GM12878 (cell line): ENCODE results near the gene GDAP2. TPM values are rescaled to one million over a fixed set of nuclear protein-coding genes. Genes with fewer than 3 reads are reported as not detected.

Experiments used
- CBFB ChIP-seq: IDR thresholded peaks from 2 replicates; pipeline ENCODE4 v1.6.1; 2016; ENCODE audit warnings: antibody characterized with exemption, low read depth
- DPF2 ChIP-seq: fragments of 450-650 bp; IDR thresholded peaks from 2 replicates; pipeline ENCODE4 v1.6.1; 2017; ENCODE audit warnings: mild to moderate bottlenecking
- EZH2 ChIP-seq: IDR thresholded peaks from 2 replicates; pipeline ENCODE4 v1.6.1; 2012; ENCODE audit warnings: low read depth, mild to moderate bottlenecking, control low read depth, inconsistent platforms, low read length, borderline replicate concordance; ENCODE audit not compliant: control insufficient read depth
- HCFC1 ChIP-seq: fragments of 150-350 bp; IDR thresholded peaks from 2 replicates; pipeline ENCODE4 v1.6.1; 2014; ENCODE audit warnings: low read length
- IKZF2 ChIP-seq, 2 experiments: fragments of 450-650 bp; IDR thresholded peaks; 2 replicates each; pipeline ENCODE4 v1.6.1; 2017; ENCODE audit warnings: mild to moderate bottlenecking in 2 of 2, moderate library complexity in 2 of 2
- IRF4 ChIP-seq: IDR thresholded peaks from 2 replicates; pipeline ENCODE4 v1.6.1; 2011; ENCODE audit warnings: low read depth, low read length
- JUND ChIP-seq: IDR thresholded peaks from 2 replicates; pipeline ENCODE4 v1.6.1; 2012; ENCODE audit warnings: low read depth, mild to moderate bottlenecking, low read length, improper control_type of control experiment, moderate library complexity
- KDM1A ChIP-seq: fragments of 200-600 bp; sonication (generic); IDR thresholded peaks from 2 replicates; pipeline ENCODE4 v1.6.1; 2016; ENCODE audit warnings: borderline replicate concordance
- MEF2A ChIP-seq: IDR thresholded peaks from 2 replicates; pipeline ENCODE4 v1.6.1; 2011; ENCODE audit warnings: low read depth, mild to moderate bottlenecking, low read length, moderate library complexity; ENCODE audit not compliant: insufficient read depth
- MTA3 ChIP-seq: IDR thresholded peaks from 2 replicates; pipeline ENCODE4 v1.6.1; 2012; ENCODE audit warnings: low read length, inconsistent platforms, borderline replicate concordance
- MYB ChIP-seq: fragments of 150-350 bp; IDR thresholded peaks from 2 replicates; pipeline ENCODE4 v1.6.1; 2014; ENCODE audit warnings: mild to moderate bottlenecking, low read depth, low read length, borderline replicate concordance
- NFIC ChIP-seq: IDR thresholded peaks from 2 replicates; pipeline ENCODE4 v1.6.1; 2012; ENCODE audit warnings: low read depth, mild to moderate bottlenecking, inconsistent platforms, low read length, moderate library complexity
- NR2F1 ChIP-seq: fragments of 450-650 bp; conservative IDR thresholded peaks from 2 replicates; pipeline ENCODE4 v1.6.1; 2017; ENCODE audit warnings: mild to moderate bottlenecking
- POLR2A ChIP-seq: IDR thresholded peaks from 2 replicates; pipeline ENCODE4 v1.6.1; 2011; ENCODE audit warnings: low read depth, mild to moderate bottlenecking, low read length
- POU2F2 ChIP-seq: IDR thresholded peaks from 3 replicates; pipeline ENCODE4 v1.6.1; 2011; ENCODE audit warnings: low read depth, mild to moderate bottlenecking, low read length, borderline replicate concordance
- RAD21 ChIP-seq: IDR thresholded peaks from 2 replicates; pipeline ENCODE4 v1.6.1; 2011; ENCODE audit warnings: mild to moderate bottlenecking, low read depth, low read length, moderate library complexity; ENCODE audit not compliant: insufficient read depth
- RBBP5 ChIP-seq: fragments of 200-600 bp; sonication (generic); conservative IDR thresholded peaks from 2 replicates; pipeline ENCODE4 v1.6.1; 2016
- RCOR1 ChIP-seq: conservative IDR thresholded peaks from 2 replicates; pipeline ENCODE4 v1.6.1; 2012; ENCODE audit warnings: low read depth, low read length, improper control_type of control experiment
- RELA ChIP-seq: fragments of 450-650 bp; IDR thresholded peaks from 2 replicates; pipeline ENCODE4 v1.8.0; 2014; ENCODE audit warnings: borderline replicate concordance; ENCODE audit not compliant: partially characterized antibody
- RUNX3 ChIP-seq: IDR thresholded peaks from 2 replicates; pipeline ENCODE4 v1.6.1; 2012; ENCODE audit warnings: low read length, inconsistent platforms
- SMAD1 ChIP-seq: fragments of 450-650 bp; IDR thresholded peaks from 2 replicates; pipeline ENCODE4 v1.6.1; 2018; ENCODE audit warnings: mild to moderate bottlenecking, low read depth; ENCODE audit not compliant: partially characterized antibody
- TAF1 ChIP-seq: IDR thresholded peaks from 2 replicates; pipeline ENCODE4 v1.6.1; 2011; ENCODE audit warnings: mild to moderate bottlenecking, low read depth, low read length, borderline replicate concordance
- TARDBP ChIP-seq: IDR thresholded peaks from 2 replicates; pipeline ENCODE4 v1.6.1; 2016; ENCODE audit warnings: borderline replicate concordance
- ZNF207 ChIP-seq: fragments of 450-650 bp; IDR thresholded peaks from 2 replicates; pipeline ENCODE4 v1.6.1; 2014; ENCODE audit warnings: antibody characterized with exemption, mild to moderate bottlenecking, borderline replicate concordance
- ZNF217 ChIP-seq: fragments of 450-650 bp; IDR thresholded peaks from 2 replicates; pipeline ENCODE4 v1.6.1; 2017; ENCODE audit warnings: antibody characterized with exemption, mild to moderate bottlenecking
- ZSCAN29 ChIP-seq: fragments of 450-650 bp; IDR thresholded peaks from 2 replicates; pipeline ENCODE4 v1.6.1; 2017; ENCODE audit warnings: mild to moderate bottlenecking, moderate library complexity
- polyA plus RNA-seq, 11 experiments: library from polyadenylated mRNA; depleted of rRNA in 4 of 11; unstranded in 6 of 11; stranded (reverse) in 5 of 11; fragments of >200 nt; fragmentation: Nextera tagmentation in 4 of 11; fragmentation: Illumina TruSeq in 1 of 11; extraction: Ambion mirVana in 4 of 11; extraction: Trizol in 1 of 11; gene quantifications; 1 replicate in 1 of 11; 2 replicates in 10 of 11; pipeline versions ENCODE4 v1.2.1 to v1.2.3, GENCODE V29; 2011 to 2016; ENCODE audit warnings: inconsistent platforms in 2 of 11, missing spikeins in 2 of 11, low read depth in 1 of 11
- total RNA-seq, 4 experiments: library from RNA; depleted of rRNA in 3 of 4; stranded (reverse); fragments of >200 nt in 3 of 4; fragmentation: Illumina TruSeq in 1 of 4; extraction: Trizol in 1 of 4; gene quantifications; 2 replicates each; pipeline versions ENCODE4 v1.2.1 to v1.2.3, GENCODE V29; 2013 to 2021
- TF ChIP-seq, protein P1 (sequence below): fragments of 150-350 bp; IDR thresholded peaks from 2 replicates; pipeline ENCODE4 v1.6.1; 2016; ENCODE audit warnings: low read depth, low read length
- TF ChIP-seq, protein P2 (sequence below): fragments of 450-650 bp; IDR thresholded peaks from 2 replicates; pipeline ENCODE4 v1.6.1; 2017; ENCODE audit warnings: mild to moderate bottlenecking

Gene GDAP2
- total and polyA plus RNA-seq, 10 of the 15 experiments (the other 5 are each of a cell fraction or from before 2014, with no cell fraction given) = 2.6 to 19.2 (median 11.4) TPM

DNA sequence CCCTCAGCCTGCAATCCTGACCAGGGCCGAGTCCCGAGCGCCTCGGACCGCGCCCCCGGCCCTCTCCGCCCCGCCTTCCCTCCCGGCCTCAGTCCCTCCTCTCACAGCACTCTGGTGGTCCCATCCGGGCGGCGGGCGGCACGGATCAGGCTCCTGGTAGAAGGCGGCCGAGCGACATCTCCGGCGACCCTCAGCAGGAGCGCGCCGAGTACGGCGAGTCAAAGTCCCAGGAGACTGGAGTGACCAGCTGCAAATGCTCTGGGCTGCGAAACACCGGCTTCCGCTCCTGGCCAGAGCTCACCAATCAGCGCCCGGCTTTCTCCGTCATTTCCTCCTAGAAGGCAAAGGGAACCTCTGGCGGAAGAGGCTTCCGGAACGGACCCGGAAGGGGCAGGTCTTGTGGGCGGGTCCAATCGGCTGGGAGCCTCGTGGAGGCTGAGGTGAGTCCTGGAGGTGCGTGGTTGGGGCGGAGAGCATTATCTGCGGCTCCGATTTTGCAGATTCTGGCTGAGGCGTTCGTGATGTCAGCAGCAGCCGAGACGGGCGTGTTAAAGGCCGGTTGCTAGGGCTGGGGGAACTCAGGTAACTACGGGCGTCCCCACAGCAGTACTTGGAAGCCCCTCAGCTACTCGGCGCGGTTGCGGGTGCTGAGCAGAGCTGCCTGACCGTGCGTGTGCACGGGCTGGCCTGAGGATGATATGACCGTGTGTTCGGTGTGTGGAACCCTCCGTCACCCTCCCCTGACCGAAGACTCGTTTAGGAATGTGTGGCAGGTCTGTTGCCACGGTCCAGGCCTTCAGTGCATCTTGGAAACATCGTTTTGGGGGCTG, at the start of gene GDAP2, which contains the start of gene WDR3 (continued):
- TF ChIP-seq EZH2 (no peak), SMAD1 (no peak), RBBP5 (no peak), MYB (no peak), NFIC (no peak), ZSCAN29 (no peak), MEF2A (no peak), JUND (no peak), TAF1 (peak; percentile 69), KDM1A (no peak), RELA (no peak), IKZF2 (IDR thresholded peaks at IDR 0.05) (peak in 1 of 2 experiments; percentile 28; a peak in 1 of 4 replicates), DPF2 (peak; percentile 63; the same call in 1 of the 2 replicates), IRF4 (no peak), RCOR1 (no peak), RAD21 (no peak), NR2F1 (no peak), HCFC1 (peak; percentile 54), RUNX3 (peak; percentile 71), TARDBP (no peak), ZNF217 (no peak), MTA3 (no peak), CBFB (peak; percentile 49; the same call in 1 of the 2 replicates), POU2F2 (no peak), ZNF207 (no peak), POLR2A (peak; percentile 83)
- TF ChIP-seq, protein P1, sequence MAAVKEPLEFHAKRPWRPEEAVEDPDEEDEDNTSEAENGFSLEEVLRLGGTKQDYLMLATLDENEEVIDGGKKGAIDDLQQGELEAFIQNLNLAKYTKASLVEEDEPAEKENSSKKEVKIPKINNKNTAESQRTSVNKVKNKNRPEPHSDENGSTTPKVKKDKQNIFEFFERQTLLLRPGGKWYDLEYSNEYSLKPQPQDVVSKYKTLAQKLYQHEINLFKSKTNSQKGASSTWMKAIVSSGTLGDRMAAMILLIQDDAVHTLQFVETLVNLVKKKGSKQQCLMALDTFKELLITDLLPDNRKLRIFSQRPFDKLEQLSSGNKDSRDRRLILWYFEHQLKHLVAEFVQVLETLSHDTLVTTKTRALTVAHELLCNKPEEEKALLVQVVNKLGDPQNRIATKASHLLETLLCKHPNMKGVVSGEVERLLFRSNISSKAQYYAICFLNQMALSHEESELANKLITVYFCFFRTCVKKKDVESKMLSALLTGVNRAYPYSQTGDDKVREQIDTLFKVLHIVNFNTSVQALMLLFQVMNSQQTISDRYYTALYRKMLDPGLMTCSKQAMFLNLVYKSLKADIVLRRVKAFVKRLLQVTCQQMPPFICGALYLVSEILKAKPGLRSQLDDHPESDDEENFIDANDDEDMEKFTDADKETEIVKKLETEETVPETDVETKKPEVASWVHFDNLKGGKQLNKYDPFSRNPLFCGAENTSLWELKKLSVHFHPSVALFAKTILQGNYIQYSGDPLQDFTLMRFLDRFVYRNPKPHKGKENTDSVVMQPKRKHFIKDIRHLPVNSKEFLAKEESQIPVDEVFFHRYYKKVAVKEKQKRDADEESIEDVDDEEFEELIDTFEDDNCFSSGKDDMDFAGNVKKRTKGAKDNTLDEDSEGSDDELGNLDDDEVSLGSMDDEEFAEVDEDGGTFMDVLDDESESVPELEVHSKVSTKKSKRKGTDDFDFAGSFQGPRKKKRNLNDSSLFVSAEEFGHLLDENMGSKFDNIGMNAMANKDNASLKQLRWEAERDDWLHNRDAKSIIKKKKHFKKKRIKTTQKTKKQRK = no peak
- TF ChIP-seq, protein P2, sequence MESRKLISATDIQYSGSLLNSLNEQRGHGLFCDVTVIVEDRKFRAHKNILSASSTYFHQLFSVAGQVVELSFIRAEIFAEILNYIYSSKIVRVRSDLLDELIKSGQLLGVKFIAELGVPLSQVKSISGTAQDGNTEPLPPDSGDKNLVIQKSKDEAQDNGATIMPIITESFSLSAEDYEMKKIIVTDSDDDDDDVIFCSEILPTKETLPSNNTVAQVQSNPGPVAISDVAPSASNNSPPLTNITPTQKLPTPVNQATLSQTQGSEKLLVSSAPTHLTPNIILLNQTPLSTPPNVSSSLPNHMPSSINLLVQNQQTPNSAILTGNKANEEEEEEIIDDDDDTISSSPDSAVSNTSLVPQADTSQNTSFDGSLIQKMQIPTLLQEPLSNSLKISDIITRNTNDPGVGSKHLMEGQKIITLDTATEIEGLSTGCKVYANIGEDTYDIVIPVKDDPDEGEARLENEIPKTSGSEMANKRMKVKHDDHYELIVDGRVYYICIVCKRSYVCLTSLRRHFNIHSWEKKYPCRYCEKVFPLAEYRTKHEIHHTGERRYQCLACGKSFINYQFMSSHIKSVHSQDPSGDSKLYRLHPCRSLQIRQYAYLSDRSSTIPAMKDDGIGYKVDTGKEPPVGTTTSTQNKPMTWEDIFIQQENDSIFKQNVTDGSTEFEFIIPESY = no peak
